SK-N-SH treated with all-trans-retinoic acid at 6 μM for 48 hours (cell line): ENCODE measurements around the gene MYOM1.

ENCODE experiments used
- ATAC-seq: fragments of 200-7000 bp; cut with Tn5 transposase; 3 replicates; pipeline ENCODE4 v1.9.1; 2020; ENCODE audit warnings: mild to moderate bottlenecking, moderate library complexity
- ARNTL ChIP-seq: fragments of 450-650 bp; formaldehyde crosslinking; IDR thresholded peaks from 2 replicates; pipeline ENCODE4 v1.5.0; 2020; ENCODE audit warnings: low read depth, mild to moderate bottlenecking, moderate library complexity, borderline replicate concordance
- BACH2 ChIP-seq: fragments of 250-450 bp; sonication (Bioruptor Pico); IDR thresholded peaks from 2 replicates; pipeline ENCODE4 v1.9.0; 2021; ENCODE audit warnings: mild to moderate bottlenecking, borderline replicate concordance
- CREB5 ChIP-seq: fragments of 250-450 bp; sonication (Bioruptor Pico); IDR thresholded peaks from 2 replicates; pipeline ENCODE4 v1.5.1; 2020; ENCODE audit warnings: low read depth, mild to moderate bottlenecking, moderate library complexity
- CSDC2 ChIP-seq: fragments of 250-450 bp; sonication (Bioruptor Pico); IDR thresholded peaks from 2 replicates; pipeline ENCODE4 v1.5.0; 2020; ENCODE audit warnings: mild to moderate bottlenecking, moderate library complexity
- CSRNP3 ChIP-seq: fragments of 250-450 bp; sonication (Bioruptor Pico); IDR thresholded peaks from 2 replicates; pipeline ENCODE4 v1.5.1; 2021; ENCODE audit warnings: mild to moderate bottlenecking, moderate library complexity
- ESRRG ChIP-seq: fragments of 250-450 bp; sonication (Bioruptor Pico); IDR thresholded peaks from 2 replicates; pipeline ENCODE4 v1.6.1; 2021; ENCODE audit warnings: mild to moderate bottlenecking
- GLIS3 ChIP-seq: fragments of 250-450 bp; sonication (Bioruptor Pico); IDR thresholded peaks from 2 replicates; pipeline ENCODE4 v1.5.0; 2020; ENCODE audit warnings: mild to moderate bottlenecking, moderate library complexity
- ISL1 ChIP-seq: fragments of 250-450 bp; sonication (Bioruptor Pico); IDR thresholded peaks from 2 replicates; pipeline ENCODE4 v2.1.2; 2022; ENCODE audit warnings: mild to moderate bottlenecking, moderate library complexity
- OSR1 ChIP-seq: fragments of 250-450 bp; sonication (Bioruptor Pico); IDR thresholded peaks from 2 replicates; pipeline ENCODE4 v1.8.0; 2022; ENCODE audit warnings: moderate library complexity, mild to moderate bottlenecking, inconsistent platforms
- PATZ1 ChIP-seq: fragments of 250-450 bp; sonication (Bioruptor Pico); IDR thresholded peaks from 2 replicates; pipeline ENCODE4 v1.8.0; 2020; ENCODE audit warnings: mild to moderate bottlenecking, moderate library complexity, borderline replicate concordance
- POU6F1 ChIP-seq: fragments of 250-450 bp; sonication (Bioruptor Pico); IDR thresholded peaks from 2 replicates; pipeline ENCODE4 v1.8.0; 2021; ENCODE audit warnings: low read depth, mild to moderate bottlenecking, moderate library complexity, borderline replicate concordance
- PPARA ChIP-seq: fragments of 250-450 bp; sonication (Bioruptor Pico); IDR thresholded peaks from 2 replicates; pipeline ENCODE4 v1.5.0; 2020; ENCODE audit warnings: mild to moderate bottlenecking, borderline replicate concordance
- RARB ChIP-seq: fragments of 250-450 bp; sonication (Bioruptor Pico); IDR thresholded peaks from 2 replicates; pipeline ENCODE4 v1.8.0; 2021; ENCODE audit warnings: mild to moderate bottlenecking, moderate library complexity
- TCF4 ChIP-seq: fragments of 250-450 bp; sonication (Bioruptor Pico); IDR thresholded peaks from 2 replicates; pipeline ENCODE4 v1.8.0; 2021; ENCODE audit warnings: mild to moderate bottlenecking, moderate library complexity, borderline replicate concordance
- TOX ChIP-seq: fragments of 250-450 bp; sonication (Bioruptor Pico); IDR thresholded peaks from 2 replicates; pipeline ENCODE4 v1.8.0; 2021; ENCODE audit warnings: mild to moderate bottlenecking, moderate library complexity, borderline replicate concordance
- TSHZ2 ChIP-seq: fragments of 250-450 bp; sonication (Bioruptor Pico); IDR thresholded peaks from 2 replicates; pipeline ENCODE4 v1.5.0; 2020; ENCODE audit warnings: mild to moderate bottlenecking, moderate library complexity
- ZC3H10 ChIP-seq: fragments of 250-450 bp; sonication (Bioruptor Pico); IDR thresholded peaks from 2 replicates; pipeline ENCODE4 v1.5.1; 2021; ENCODE audit warnings: mild to moderate bottlenecking, moderate library complexity
- ZFP3 ChIP-seq: fragments of 250-450 bp; sonication (Bioruptor Pico); IDR thresholded peaks from 2 replicates; pipeline ENCODE4 v1.5.0; 2020; ENCODE audit warnings: mild to moderate bottlenecking, moderate library complexity
- ZFP30 ChIP-seq: fragments of 450-650 bp; formaldehyde crosslinking; IDR thresholded peaks from 2 replicates; pipeline ENCODE4 v1.5.0; 2022; ENCODE audit warnings: mild to moderate bottlenecking, moderate library complexity
- ZNF565 ChIP-seq: fragments of 450-650 bp; formaldehyde crosslinking; conservative IDR thresholded peaks from 2 replicates; pipeline ENCODE4 v1.5.0; 2020; ENCODE audit warnings: low read depth, mild to moderate bottlenecking, moderate library complexity
- ZNF70 ChIP-seq: fragments of 450-650 bp; formaldehyde crosslinking; IDR thresholded peaks from 2 replicates; pipeline ENCODE4 v1.5.0; 2020; ENCODE audit warnings: mild to moderate bottlenecking, moderate library complexity
- ZNF8 ChIP-seq: fragments of 450-650 bp; formaldehyde crosslinking; IDR thresholded peaks from 2 replicates; pipeline ENCODE4 v1.5.0; 2020; ENCODE audit warnings: mild to moderate bottlenecking, moderate library complexity

Gene MYOM1

GRCh38 chr18:3147935-3148554 lies 71.7 kb downstream of the MYOM1 start:
- ATAC-seq = no peak
- TF ChIP-seq TCF4 (CRISPR knock-in tag) (no peak), GLIS3 (CRISPR knock-in tag) (no peak), PPARA (CRISPR knock-in tag) (no peak), ZC3H10 (no peak), ARNTL (CRISPR knock-in tag) (no peak), BACH2 (CRISPR knock-in tag) (no peak), PATZ1 (CRISPR knock-in tag) (no peak), CSDC2 (CRISPR knock-in tag) (no peak), ZNF70 (no peak), POU6F1 (no peak), ZNF8 (CRISPR knock-in tag) (no peak), CREB5 (CRISPR knock-in tag) (no peak), RARB (CRISPR knock-in tag) (no peak), ZFP3 (no peak), OSR1 (CRISPR knock-in tag) (no peak), TOX (CRISPR knock-in tag) (no peak), ISL1 (no peak)
- TF ChIP-seq, all 23 proteins: peak for 0

GRCh38 chr18:3140986-3141639 lies 78.7 kb downstream of the MYOM1 start:
- ATAC-seq = no peak
- no peak for TF ChIP-seq ARNTL (CRISPR knock-in tag)
- TF ChIP-seq ESRRG (CRISPR knock-in tag) = no peak
- no peak for TF ChIP-seq TSHZ2
- TF ChIP-seq PATZ1 (CRISPR knock-in tag) = no peak

GRCh38 chr18:3140342-3140741 lies 79.4 kb downstream of the MYOM1 start:
- no peak for ATAC-seq
- TF ChIP-seq GLIS3 (CRISPR knock-in tag) (no peak), ZFP30 (CRISPR knock-in tag) (no peak), CREB5 (CRISPR knock-in tag) (no peak), ISL1 (no peak), CSDC2 (CRISPR knock-in tag) (no peak), POU6F1 (no peak), ZFP3 (no peak), TCF4 (CRISPR knock-in tag) (no peak), CSRNP3 (CRISPR knock-in tag) (no peak), ZNF565 (CRISPR knock-in tag) (no peak), ZNF70 (no peak), OSR1 (CRISPR knock-in tag) (no peak), RARB (CRISPR knock-in tag) (no peak), ESRRG (CRISPR knock-in tag) (no peak)
